HEK293T (cell line): ENCODE results near the gene CDK8.

Experiments used
- CTCF ChIA-PET: fragments of 350-600 bp; formaldehyde crosslinking; extraction: SDS; loops from one replicate; lab custom pipeline; 2021; ENCODE audit warnings: antibody characterized with exemption, inconsistent platforms; lab: Yijun Ruan, JAX
- POLR2A ChIA-PET: fragments of 350-600 bp; formaldehyde crosslinking; extraction: SDS; loops from one replicate; lab custom pipeline; 2020; ENCODE audit warnings: antibody characterized with exemption, inconsistent platforms; lab: Yijun Ruan, JAX
- DNase-seq: peaks from one replicate; pipeline ENCODE4 v3.0.0; 2012; ENCODE audit warnings: mixed read lengths; ENCODE audit errors: extremely low spot score
- ARNT ChIP-seq: fragments of 450-650 bp; IDR thresholded peaks from 2 replicates; pipeline ENCODE4 v1.6.1; 2017; ENCODE audit warnings: mild to moderate bottlenecking
- BHLHE40 ChIP-seq: fragments of 450-650 bp; IDR thresholded peaks from 2 replicates; pipeline ENCODE4 v1.6.1; 2016; ENCODE audit warnings: mild to moderate bottlenecking, moderate library complexity, borderline replicate concordance
- CTBP1 ChIP-seq: fragments of 450-650 bp; IDR thresholded peaks from 2 replicates; pipeline ENCODE4 v1.6.1; 2016; ENCODE audit warnings: borderline replicate concordance
- ELF4 ChIP-seq: fragments of 450-650 bp; IDR thresholded peaks from 2 replicates; pipeline ENCODE4 v1.6.1; 2017; ENCODE audit warnings: antibody characterized with exemption
- FOXA1 ChIP-seq: fragments of 450-650 bp; IDR thresholded peaks from 2 replicates; pipeline ENCODE4 v1.6.1; 2016; ENCODE audit warnings: mild to moderate bottlenecking
- FOXK2 ChIP-seq: fragments of 450-650 bp; IDR thresholded peaks from 2 replicates; pipeline ENCODE4 v1.6.1; 2016; ENCODE audit warnings: mild to moderate bottlenecking
- FOXM1 ChIP-seq: fragments of 450-650 bp; IDR thresholded peaks from 2 replicates; pipeline ENCODE4 v1.6.1; 2017; ENCODE audit warnings: mild to moderate bottlenecking, borderline replicate concordance
- HDGF ChIP-seq: fragments of 450-650 bp; IDR thresholded peaks from 2 replicates; pipeline ENCODE4 v1.6.1; 2017; ENCODE audit warnings: antibody characterized with exemption, borderline replicate concordance
- L3MBTL2 ChIP-seq: fragments of 450-650 bp; conservative IDR thresholded peaks from 2 replicates; pipeline ENCODE4 v1.6.1; 2016; ENCODE audit warnings: mild to moderate bottlenecking
- LEF1 ChIP-seq: fragments of 450-650 bp; IDR thresholded peaks from 2 replicates; pipeline ENCODE4 v1.6.1; 2017; ENCODE audit warnings: mild to moderate bottlenecking, borderline replicate concordance
- NFRKB ChIP-seq: fragments of 450-650 bp; IDR thresholded peaks from 2 replicates; pipeline ENCODE4 v1.6.1; 2016; ENCODE audit warnings: mild to moderate bottlenecking, moderate library complexity
- PKNOX1 ChIP-seq: fragments of 450-650 bp; IDR thresholded peaks from 2 replicates; pipeline ENCODE4 v1.6.1; 2016
- SP1 ChIP-seq: fragments of 450-650 bp; IDR thresholded peaks from 2 replicates; pipeline ENCODE4 v1.6.1; 2017
- SUZ12 ChIP-seq: fragments of 450-650 bp; IDR thresholded peaks from 2 replicates; pipeline ENCODE4 v1.6.1; 2016; ENCODE audit warnings: mild to moderate bottlenecking
- TARDBP ChIP-seq: fragments of 450-650 bp; IDR thresholded peaks from 2 replicates; pipeline ENCODE4 v1.6.1; 2016
- ZNF384 ChIP-seq: fragments of 450-650 bp; IDR thresholded peaks from 2 replicates; pipeline ENCODE4 v1.6.1; 2016

The CDK8 gene

GRCh38 chr13:26442541-26442940 lies 188.6 kb downstream of the CDK8 start:
- DNase-seq, result no peak
- ChIA-PET CTCF (no interaction called here), POLR2A (no interaction called here)
- TF ChIP-seq ZNF384 (no peak), BHLHE40 (no peak), CTBP1 (no peak), ELF4 (no peak), SUZ12 (no peak), FOXA1 (no peak), ARNT (no peak), FOXK2 (no peak), PKNOX1 (no peak), FOXM1 (no peak)

- POLR2A ChIA-PET, result no interaction called here
- DNase-seq, result no peak
- TF ChIP-seq NFRKB (no peak), ZNF384 (no peak), LEF1 (no peak), FOXM1 (no peak), CTBP1 (no peak), L3MBTL2 (no peak), TARDBP (no peak), SUZ12 (no peak), HDGF (no peak), ELF4 (no peak), ARNT (no peak), PKNOX1 (no peak), FOXA1 (no peak), SP1 (no peak)
- CTCF ChIA-PET, result no interaction called here
Observed at GRCh38 chr13:26445092-26445491, 191.2 kb downstream of the CDK8 start.

- ChIA-PET CTCF (no interaction called here), POLR2A (no interaction called here)
- DNase-seq, result no peak
- no peak for TF ChIP-seq ELF4
- no peak for TF ChIP-seq TARDBP
- TF ChIP-seq HDGF, result no peak
- no peak for TF ChIP-seq SP1
- TF ChIP-seq ZNF384, result no peak
- no peak for TF ChIP-seq PKNOX1
- no peak for TF ChIP-seq SUZ12
Observed at GRCh38 chr13:26446751-26447150, 192.8 kb downstream of the CDK8 start.

- ChIA-PET POLR2A (no interaction called here), CTCF (no interaction called here)
- TF ChIP-seq FOXA1 (no peak), HDGF (no peak), TARDBP (no peak), SUZ12 (no peak), ARNT (no peak), FOXM1 (no peak), NFRKB (no peak), CTBP1 (no peak), LEF1 (no peak), PKNOX1 (no peak)
- no peak for DNase-seq
Observed at GRCh38 chr13:26448032-26448431, 194.1 kb downstream of the CDK8 start.

- DNase-seq, result no peak
- TF ChIP-seq CTBP1 (no peak), FOXK2 (no peak), ARNT (no peak), PKNOX1 (no peak), SP1 (no peak), ELF4 (no peak), ZNF384 (no peak), HDGF (no peak)
- ChIA-PET CTCF (no interaction called here), POLR2A (interaction anchor here (1.1 kb wide), 1 partner anchor 17 kb away, joined by 3 read pairs; no protein-coding TSS in a partner anchor)
Observed at GRCh38 chr13:26449063-26449848, 195.3 kb downstream of the CDK8 start.
